ENCODE results near the gene CFHR3. TPM values are rescaled to one million over a fixed set of nuclear protein-coding genes. Genes with fewer than 3 reads are reported as not detected.
"Not testable (repeated sequence)": the region's sequence is repeated elsewhere in the genome, so short reads cannot be mapped to it uniquely, and the experiment has no call there.

CFHR3 gene
- total RNA-seq, 2 donors from 2014 or later: 0.20 TPM; not detected in 1

DNA sequence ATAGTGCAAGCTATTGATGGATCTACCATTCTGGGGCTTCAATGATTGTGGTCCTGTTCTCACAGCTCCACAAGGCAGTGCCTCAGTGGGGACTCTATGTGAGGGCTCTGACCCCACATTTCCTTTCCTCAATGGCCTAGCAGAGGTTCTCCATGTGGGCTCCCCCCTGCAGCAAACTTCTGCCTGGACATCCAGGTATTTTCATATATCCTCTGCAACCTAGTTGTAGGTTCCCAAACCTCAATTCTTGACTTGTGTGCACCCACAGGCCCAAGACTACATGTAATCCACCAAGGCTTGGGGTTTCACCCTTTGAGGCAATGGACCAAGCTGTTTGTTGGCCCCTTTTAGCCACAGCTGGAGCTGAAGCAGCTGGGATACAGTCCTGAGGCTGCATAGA lies 35.9 kb upstream of the CFHR3 start:
- no peak overlapping the region for H3K4me3 ChIP-seq
- no peak overlapping the region for H3K27ac ChIP-seq
- H3K9me3 ChIP-seq: peaks cover 0 to 5% of the 10 kb centered on the region in 2 donors
- no peaks in the 10 kb centered on the region for H3K27me3 ChIP-seq
- H3K36me3 ChIP-seq: peaks cover 22% of the 10 kb centered on the region
- TF ChIP-seq, protein P1, sequence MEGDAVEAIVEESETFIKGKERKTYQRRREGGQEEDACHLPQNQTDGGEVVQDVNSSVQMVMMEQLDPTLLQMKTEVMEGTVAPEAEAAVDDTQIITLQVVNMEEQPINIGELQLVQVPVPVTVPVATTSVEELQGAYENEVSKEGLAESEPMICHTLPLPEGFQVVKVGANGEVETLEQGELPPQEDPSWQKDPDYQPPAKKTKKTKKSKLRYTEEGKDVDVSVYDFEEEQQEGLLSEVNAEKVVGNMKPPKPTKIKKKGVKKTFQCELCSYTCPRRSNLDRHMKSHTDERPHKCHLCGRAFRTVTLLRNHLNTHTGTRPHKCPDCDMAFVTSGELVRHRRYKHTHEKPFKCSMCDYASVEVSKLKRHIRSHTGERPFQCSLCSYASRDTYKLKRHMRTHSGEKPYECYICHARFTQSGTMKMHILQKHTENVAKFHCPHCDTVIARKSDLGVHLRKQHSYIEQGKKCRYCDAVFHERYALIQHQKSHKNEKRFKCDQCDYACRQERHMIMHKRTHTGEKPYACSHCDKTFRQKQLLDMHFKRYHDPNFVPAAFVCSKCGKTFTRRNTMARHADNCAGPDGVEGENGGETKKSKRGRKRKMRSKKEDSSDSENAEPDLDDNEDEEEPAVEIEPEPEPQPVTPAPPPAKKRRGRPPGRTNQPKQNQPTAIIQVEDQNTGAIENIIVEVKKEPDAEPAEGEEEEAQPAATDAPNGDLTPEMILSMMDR (IDR thresholded peaks at IDR 0.05): no peak
- no peak for DNase-seq (ENCODE audit: low spot score)
- H3K4me1 ChIP-seq: no peaks in the 10 kb centered on the region

DNA sequence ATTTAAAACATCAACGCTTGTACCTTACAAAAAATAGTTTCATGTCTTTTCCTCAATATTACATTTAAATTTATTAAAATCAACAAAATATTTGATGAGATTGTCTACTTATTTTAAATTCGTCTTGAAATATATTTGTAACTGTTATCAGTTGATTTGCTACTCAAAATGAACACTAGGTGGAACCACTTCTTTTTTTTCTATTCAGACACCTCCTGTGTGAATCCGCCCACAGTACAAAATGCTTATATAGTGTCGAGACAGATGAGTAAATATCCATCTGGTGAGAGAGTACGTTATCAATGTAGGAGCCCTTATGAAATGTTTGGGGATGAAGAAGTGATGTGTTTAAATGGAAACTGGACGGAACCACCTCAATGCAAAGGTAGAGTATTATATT lies 31.4 kb upstream of the CFHR3 start:
- H3K36me3 ChIP-seq; H3K4me1 ChIP-seq; H3K9me3 ChIP-seq; H3K27me3 ChIP-seq; H3K27ac ChIP-seq; DNase-seq (ENCODE audit: low spot score); H3K4me3 ChIP-seq: not testable (repeated sequence)

DNA sequence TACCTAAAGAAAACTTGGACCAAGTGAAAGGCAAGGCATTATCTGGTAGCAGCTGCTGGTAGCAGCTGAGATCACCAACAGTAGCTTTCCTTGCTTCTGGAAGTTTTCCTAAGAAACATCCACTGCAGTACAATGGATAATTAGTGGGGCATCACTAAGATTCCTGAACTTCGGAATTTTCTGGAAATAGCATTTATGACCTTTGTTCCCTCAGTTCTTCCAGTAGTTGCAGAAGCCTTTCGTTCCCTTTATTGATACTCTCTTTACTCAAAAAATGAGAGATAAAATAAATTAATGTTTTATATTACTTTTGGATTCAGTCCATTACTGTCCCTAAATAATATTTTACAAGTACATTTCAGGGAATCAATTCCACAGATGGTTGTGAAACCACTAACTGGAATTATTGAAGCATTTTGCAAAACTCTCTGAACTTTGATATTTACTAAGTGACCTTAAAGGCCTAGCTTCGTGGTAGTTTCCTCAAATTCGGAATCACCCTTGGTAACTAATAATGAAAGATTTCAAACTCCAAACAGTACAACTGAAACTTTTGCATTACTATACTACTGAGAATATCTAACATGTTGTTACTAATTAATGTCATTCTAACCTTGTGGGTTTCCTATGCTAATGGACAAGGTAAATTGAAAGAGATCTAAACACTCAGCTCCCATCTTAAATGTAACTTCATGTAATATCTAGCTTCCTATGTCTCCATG lies 9.5 kb upstream of the CFHR3 start:
- H3K36me3 ChIP-seq; H3K4me1 ChIP-seq; H3K9me3 ChIP-seq; DNase-seq (ENCODE audit: low spot score); H3K27ac ChIP-seq; H3K4me3 ChIP-seq; H3K27me3 ChIP-seq: not testable (repeated sequence)

DNA sequence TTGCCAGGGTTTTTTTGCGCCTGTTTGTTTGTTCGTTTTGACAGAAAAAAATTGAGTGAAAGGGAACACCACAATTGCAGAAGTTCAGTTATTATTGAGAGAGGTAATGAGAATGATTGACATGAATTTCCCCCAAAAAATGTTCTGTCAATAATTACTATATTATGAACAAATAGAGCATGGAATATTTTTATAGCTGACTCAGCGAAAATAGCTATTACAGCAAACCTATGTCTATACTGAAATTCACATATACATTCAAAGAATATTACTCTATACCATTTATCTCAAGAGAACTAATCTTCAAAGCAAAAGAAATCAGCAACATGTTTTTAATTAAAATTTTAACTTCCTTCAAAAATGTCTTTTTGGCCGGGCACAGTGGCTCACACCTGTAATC lies 4.8 kb upstream of the CFHR3 start:
- not testable (repeated sequence) for H3K4me3 ChIP-seq; H3K36me3 ChIP-seq; H3K9me3 ChIP-seq; H3K4me1 ChIP-seq; H3K27ac ChIP-seq; DNase-seq (ENCODE audit: low spot score); H3K27me3 ChIP-seq

DNA sequence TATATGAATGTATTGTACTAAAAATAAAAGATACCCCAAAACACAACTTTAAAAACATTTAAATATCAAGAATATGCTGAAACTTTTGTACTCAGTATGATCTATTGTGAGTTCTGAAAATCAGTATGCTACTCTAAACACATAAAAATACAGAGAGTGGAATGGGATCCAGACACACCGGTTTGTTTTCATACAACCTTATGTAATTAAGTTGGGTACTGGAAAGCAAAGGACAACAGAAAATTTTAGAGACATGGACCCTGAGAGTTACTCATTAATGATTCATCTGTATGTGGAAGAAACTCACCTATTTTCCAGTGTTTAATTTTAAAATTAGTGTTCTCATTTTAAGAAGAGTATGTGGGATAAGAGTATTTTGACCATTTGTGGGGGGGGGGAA lies 927 bp upstream of the CFHR3 start:
- Histone ChIP-seq H3K36me3 (no peaks in the 10 kb centered on the region), H3K27ac (no peak overlapping the region), H3K27me3 (no peaks in the 10 kb centered on the region), H3K4me1 (no peaks in the 10 kb centered on the region), H3K9me3 (no peaks in the 10 kb centered on the region), H3K4me3 (no peak overlapping the region)
- DNase-seq (ENCODE audit: low spot score): no peak
- TF ChIP-seq, protein P1 (IDR thresholded peaks at IDR 0.05): no peak

DNA sequence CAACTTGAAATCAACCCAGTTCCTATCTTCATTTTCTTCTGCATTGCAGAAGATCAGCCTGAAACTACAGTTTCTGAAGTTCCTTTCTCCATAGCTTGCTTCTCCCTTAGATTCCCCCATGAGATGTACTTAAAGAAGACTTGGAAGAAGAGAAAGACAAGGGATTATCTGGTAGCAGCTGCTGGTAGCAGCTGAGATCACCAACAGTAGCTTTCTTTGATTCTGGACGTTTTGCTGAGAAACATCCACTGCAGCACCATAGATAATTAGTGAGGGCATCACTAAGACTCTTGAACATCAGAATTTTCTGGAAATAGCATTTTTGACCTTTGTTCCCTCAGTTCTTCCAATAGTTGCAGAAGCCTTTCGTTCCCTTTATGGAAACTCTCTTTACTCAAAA lies 465 bp upstream of the CFHR3 start:
- H3K4me1 ChIP-seq: no peaks in the 10 kb centered on the region
- H3K27ac ChIP-seq: no peak overlapping the region
- no peaks in the 10 kb centered on the region for H3K36me3 ChIP-seq
- TF ChIP-seq, protein P1 (IDR thresholded peaks at IDR 0.05): no peak
- H3K4me3 ChIP-seq: no peak overlapping the region
- no peaks in the 10 kb centered on the region for H3K27me3 ChIP-seq
- no peak for DNase-seq (ENCODE audit: low spot score)
- H3K9me3 ChIP-seq: no peaks in the 10 kb centered on the region

DNA sequence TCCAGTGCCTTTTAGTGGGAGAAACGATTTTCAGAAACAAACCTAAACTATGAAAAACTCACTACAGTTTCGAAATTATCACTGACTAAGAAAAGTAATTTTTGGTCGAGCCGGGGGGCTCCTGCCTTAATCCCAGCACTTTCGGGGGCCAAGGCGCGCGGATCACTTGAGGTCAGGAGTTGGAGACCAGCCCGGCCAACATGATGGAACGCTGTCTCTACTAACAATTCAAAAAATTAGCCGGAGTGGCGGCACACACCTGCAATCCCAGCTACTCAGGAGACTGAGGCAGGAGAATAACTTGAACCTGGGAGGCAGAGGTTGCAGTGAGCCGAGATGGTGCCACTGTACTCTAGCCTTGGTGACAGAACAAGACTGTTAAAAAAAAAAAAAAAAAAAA lies 3.0 kb downstream of the CFHR3 start:
- H3K27me3 ChIP-seq: no peaks in the 10 kb centered on the region
- H3K9me3 ChIP-seq: no peaks in the 10 kb centered on the region
- no peak overlapping the region for H3K4me3 ChIP-seq
- no peaks in the 10 kb centered on the region for H3K4me1 ChIP-seq
- H3K27ac ChIP-seq: no peak overlapping the region
- TF ChIP-seq, protein P1 (IDR thresholded peaks at IDR 0.05): no peak
- H3K36me3 ChIP-seq: no peaks in the 10 kb centered on the region
- DNase-seq (ENCODE audit: low spot score): no peak
